Effector CD4-positive, alpha-beta T cell (primary cell): ENCODE data around the gene RANGRF.
A peak's percentile ranks its signal among the peaks of the same experiment; 100 is the strongest.

Source experiments
- DNase-seq: peaks from one replicate; pipeline ENCODE4 v3.0.0-alpha.2; 2020

RANGRF gene

GRCh38 chr17:8274816-8275215 is 13.7 kb upstream of the RANGRF start:
- DNase-seq: no peak

- DNase-seq: no peak
Measured at GRCh38 chr17:8275421-8276290, 12.8 kb upstream of the RANGRF start.

- DNase-seq: no peak
Measured at GRCh38 chr17:8277317-8277716, 11.2 kb upstream of the RANGRF start.

GRCh38 chr17:8282345-8282744 is 6.1 kb upstream of the RANGRF start:
- no peak for DNase-seq

GRCh38 chr17:8283356-8283755 is 5.1 kb upstream of the RANGRF start:
- DNase-seq: no peak

- DNase-seq: no peak
Measured at GRCh38 chr17:8284126-8284525, 4.3 kb upstream of the RANGRF start.

GRCh38 chr17:8285270-8286181 is 2.9 kb upstream of the RANGRF start:
- no peak for DNase-seq

GRCh38 chr17:8287651-8288335 is 677 bp upstream of the RANGRF start:
- no peak for DNase-seq

- DNase-seq: no peak
Measured at GRCh38 chr17:8289103-8289397, 580 bp downstream of the RANGRF start.

- no peak for DNase-seq
Measured at GRCh38 chr17:8290043-8290442, 1.6 kb downstream of the RANGRF start.

- DNase-seq: no peak
Measured at GRCh38 chr17:8292639-8293395, 4.3 kb downstream of the RANGRF start.

- DNase-seq: no peak
Measured at GRCh38 chr17:8294361-8294760, 5.9 kb downstream of the RANGRF start.

- DNase-seq: no peak
Measured at GRCh38 chr17:8294814-8295316, 6.4 kb downstream of the RANGRF start.

GRCh38 chr17:8300226-8300625 is 11.8 kb downstream of the RANGRF start:
- no peak for DNase-seq

GRCh38 chr17:8300627-8301242 is 12.3 kb downstream of the RANGRF start:
- peak; percentile 42 for DNase-seq

- DNase-seq: no peak
Measured at GRCh38 chr17:8310601-8311123, 22.2 kb downstream of the RANGRF start.

- DNase-seq: no peak
Measured at GRCh38 chr17:8311131-8311790, 22.8 kb downstream of the RANGRF start.

- no peak for DNase-seq
Measured at GRCh38 chr17:8312251-8312650, 23.8 kb downstream of the RANGRF start.

- no peak for DNase-seq
Measured at GRCh38 chr17:8312726-8313600, 24.5 kb downstream of the RANGRF start.
